ENCODE data around the gene LRP2.

Gene LRP2

GRCh38 chr2:169302364-169302763 lies 60.0 kb downstream of the LRP2 start:
- H3K4me3 ChIP-seq (ENCODE audit: low read depth, low read length), result no peak overlapping the region
- in situ Hi-C loops (cut with HindIII; ENCODE audit: low sequenced_read_pairs), result no loop called here
- no peak for TF ChIP-seq CTCF (IDR thresholded peaks at IDR 0.05; ENCODE audit: low read depth, low read length, missing control alignments)
- no peak for DNase-seq (ENCODE audit: low read depth)

- no peak overlapping the region for H3K4me3 ChIP-seq (ENCODE audit: low read depth, low read length)
- in situ Hi-C loops (cut with HindIII; ENCODE audit: low sequenced_read_pairs), result no loop called here
These were observed 60.6 kb downstream of the LRP2 start for GRCh38 chr2:169301596-169302335.

GRCh38 chr2:169300636-169301530 lies 61.5 kb downstream of the LRP2 start:
- in situ Hi-C loops (cut with HindIII; ENCODE audit: low sequenced_read_pairs), result no loop called here
- H3K4me3 ChIP-seq (ENCODE audit: low read depth, low read length), result no peak overlapping the region
- no peak for DNase-seq (ENCODE audit: low read depth)
- no peak for TF ChIP-seq CTCF (IDR thresholded peaks at IDR 0.05; ENCODE audit: low read depth, low read length, missing control alignments)

More at GRCh38 chr2:169301596-169302335, 60.6 kb downstream of the LRP2 start:
- DNase-seq (ENCODE audit: low read depth), result no peak
- no peak for TF ChIP-seq CTCF (IDR thresholded peaks at IDR 0.05; ENCODE audit: low read depth, low read length, missing control alignments)

GRCh38 chr2:169298007-169298406 lies 64.3 kb downstream of the LRP2 start:
- no peak for TF ChIP-seq CTCF (IDR thresholded peaks at IDR 0.05; ENCODE audit: low read depth, low read length, missing control alignments)
- in situ Hi-C loops (cut with HindIII; ENCODE audit: low sequenced_read_pairs), result no loop called here
- H3K4me3 ChIP-seq (ENCODE audit: low read depth, low read length), result no peak overlapping the region
- DNase-seq (ENCODE audit: low read depth), result no peak

- H3K4me3 ChIP-seq (ENCODE audit: low read depth, low read length), result no peak overlapping the region
- no peak for DNase-seq (ENCODE audit: low read depth)
- no peak for TF ChIP-seq CTCF (IDR thresholded peaks at IDR 0.05; ENCODE audit: low read depth, low read length, missing control alignments)
- in situ Hi-C loops (cut with HindIII; ENCODE audit: low sequenced_read_pairs), result no loop called here
These were observed 68.2 kb downstream of the LRP2 start for GRCh38 chr2:169294001-169294675.

GRCh38 chr2:169291517-169291916 lies 70.8 kb downstream of the LRP2 start:
- no peak overlapping the region for H3K4me3 ChIP-seq (ENCODE audit: low read depth, low read length)
- DNase-seq (ENCODE audit: low read depth), result no peak
- in situ Hi-C loops (cut with HindIII; ENCODE audit: low sequenced_read_pairs), result no loop called here
- TF ChIP-seq CTCF (IDR thresholded peaks at IDR 0.05; ENCODE audit: low read depth, low read length, missing control alignments), result no peak

Data from astrocyte of the cerebellum (primary cell).